ENCODE measurements around the gene MANEA. TPM values are rescaled to one million over a fixed set of nuclear protein-coding genes. Genes with fewer than 3 reads are reported as not detected.
A peak's percentile ranks its signal among the peaks of the same experiment; 100 is the strongest.
"Not testable (repeated sequence)": the region's sequence is repeated elsewhere in the genome, so short reads cannot be mapped to it uniquely, and the experiment has no call there.

Gene MANEA
- total RNA-seq, 1 donor from 2014 or later = 23.1 TPM

- H3K4me1 Mint-ChIP-seq (ENCODE audit: low read depth); H3K36me3 Mint-ChIP-seq (ENCODE audit: low read depth); H3K27me3 Mint-ChIP-seq (ENCODE audit: insufficient read depth); H3K9me3 Mint-ChIP-seq; H3K27ac Mint-ChIP-seq; H3K4me3 Mint-ChIP-seq; intact Hi-C loops (cut with micrococcal nuclease); DNase-seq (ENCODE audit: low spot score): not testable (repeated sequence)
These were observed 16.4 kb upstream of the MANEA start for GRCh38 chr6:95560956-95561355.

- DNase-seq (ENCODE audit: low spot score) = no peak
- Mint-ChIP-seq H3K4me1 (ENCODE audit: low read depth) (peaks cover 27% of the 10 kb centered on the region), H3K4me3 (no peak overlapping the region), H3K9me3 (no peaks in the 10 kb centered on the region), H3K27ac (no peak overlapping the region), H3K36me3 (ENCODE audit: low read depth) (peaks cover 6% of the 10 kb centered on the region), H3K27me3 (ENCODE audit: insufficient read depth) (no peaks in the 10 kb centered on the region)
- intact Hi-C loops (cut with micrococcal nuclease) = no loop called here
These were observed 7.8 kb upstream of the MANEA start for GRCh38 chr6:95569560-95569959.

GRCh38 chr6:95572098-95572497 lies 5.2 kb upstream of the MANEA start:
- H3K4me1 Mint-ChIP-seq (ENCODE audit: low read depth) = peaks cover 38% of the 10 kb centered on the region
- intact Hi-C loops (cut with micrococcal nuclease) = no loop called here
- DNase-seq (ENCODE audit: low spot score) = no peak
- no peak overlapping the region for H3K27ac Mint-ChIP-seq
- H3K27me3 Mint-ChIP-seq (ENCODE audit: insufficient read depth) = no peaks in the 10 kb centered on the region
- H3K36me3 Mint-ChIP-seq (ENCODE audit: low read depth) = peaks cover 5% of the 10 kb centered on the region
- H3K4me3 Mint-ChIP-seq = no peak overlapping the region
- no peaks in the 10 kb centered on the region for H3K9me3 Mint-ChIP-seq

- no peak for DNase-seq (ENCODE audit: low spot score)
- Mint-ChIP-seq H3K27ac (no peak overlapping the region), H3K9me3 (no peaks in the 10 kb centered on the region), H3K4me3 (peak overlapping the region; percentile 91), H3K4me1 (ENCODE audit: low read depth) (peaks cover 54% of the 10 kb centered on the region), H3K36me3 (ENCODE audit: low read depth) (peaks cover 7% of the 10 kb centered on the region), H3K27me3 (ENCODE audit: insufficient read depth) (peaks cover 1% of the 10 kb centered on the region)
- intact Hi-C loops (cut with micrococcal nuclease) = loop anchor here (5.0 kb wide), 2 partner anchors 892 to 1262 kb away; partner anchors contain the start of gene GPR63
These were observed 2.5 kb upstream of the MANEA start for GRCh38 chr6:95574811-95575210.

GRCh38 chr6:95576218-95576997 lies 927 bp upstream of the MANEA start:
- intact Hi-C loops (cut with micrococcal nuclease) = loop anchor here (5.0 kb wide), 2 partner anchors 891 to 1261 kb away; partner anchors contain the start of gene GPR63
- Mint-ChIP-seq H3K4me3 (peak overlapping the region; percentile 91), H3K27ac (peak overlapping the region; percentile 98)

GRCh38 chr6:95576998-95577303 lies 384 bp upstream of the MANEA start:
- H3K4me1 Mint-ChIP-seq (ENCODE audit: low read depth) = peaks cover 50% of the 10 kb centered on the region
- DNase-seq (ENCODE audit: low spot score) = no peak
- intact Hi-C loops (cut with micrococcal nuclease) = loop anchor here (1.0 to 5.0 kb wide), 5 partner anchors 11 to 1706 kb away; partner anchors contain the start of genes GPR63, MMS22L and UFL1
- H3K4me3 Mint-ChIP-seq = peak overlapping the region; percentile 91
- H3K9me3 Mint-ChIP-seq = no peaks in the 10 kb centered on the region
- H3K36me3 Mint-ChIP-seq (ENCODE audit: low read depth) = peaks cover 11% of the 10 kb centered on the region
- H3K27me3 Mint-ChIP-seq (ENCODE audit: insufficient read depth) = peaks cover 1% of the 10 kb centered on the region
- H3K27ac Mint-ChIP-seq = peak overlapping the region; percentile 98

More at GRCh38 chr6:95576218-95576997, 927 bp upstream of the MANEA start:
- Mint-ChIP-seq H3K9me3 (no peaks in the 10 kb centered on the region), H3K27me3 (ENCODE audit: insufficient read depth) (peaks cover 1% of the 10 kb centered on the region), H3K36me3 (ENCODE audit: low read depth) (peaks cover 11% of the 10 kb centered on the region), H3K4me1 (ENCODE audit: low read depth) (peaks cover 55% of the 10 kb centered on the region)
- no peak for DNase-seq (ENCODE audit: low spot score)

- DNase-seq (ENCODE audit: low spot score) = no peak
- H3K27ac Mint-ChIP-seq = peak overlapping the region; percentile 98
- H3K27me3 Mint-ChIP-seq (ENCODE audit: insufficient read depth) = peaks cover 1% of the 10 kb centered on the region
- intact Hi-C loops (cut with micrococcal nuclease) = loop anchor here (5.0 kb wide), 2 partner anchors 889 to 1259 kb away; partner anchors contain the start of gene GPR63
- H3K4me1 Mint-ChIP-seq (ENCODE audit: low read depth) = peaks cover 47% of the 10 kb centered on the region
- H3K9me3 Mint-ChIP-seq = peaks cover 4% of the 10 kb centered on the region
- H3K36me3 Mint-ChIP-seq (ENCODE audit: low read depth) = peaks cover 16% of the 10 kb centered on the region
- peak overlapping the region; percentile 91 for H3K4me3 Mint-ChIP-seq
These were observed 723 bp downstream of the MANEA start for GRCh38 chr6:95578106-95578410.

GRCh38 chr6:95581073-95581472 lies 3.7 kb downstream of the MANEA start:
- peaks cover 21% of the 10 kb centered on the region for H3K36me3 Mint-ChIP-seq (ENCODE audit: low read depth)
- peaks cover 1% of the 10 kb centered on the region for H3K27me3 Mint-ChIP-seq (ENCODE audit: insufficient read depth)
- intact Hi-C loops (cut with micrococcal nuclease) = no loop called here
- H3K4me3 Mint-ChIP-seq = no peak overlapping the region
- H3K4me1 Mint-ChIP-seq (ENCODE audit: low read depth) = peaks cover 26% of the 10 kb centered on the region
- no peak overlapping the region for H3K27ac Mint-ChIP-seq
- peaks cover 19% of the 10 kb centered on the region for H3K9me3 Mint-ChIP-seq
- DNase-seq (ENCODE audit: low spot score) = no peak

GRCh38 chr6:95584226-95584625 lies 6.9 kb downstream of the MANEA start:
- H3K27me3 Mint-ChIP-seq (ENCODE audit: insufficient read depth); H3K4me3 Mint-ChIP-seq; intact Hi-C loops (cut with micrococcal nuclease); H3K27ac Mint-ChIP-seq; DNase-seq (ENCODE audit: low spot score): not testable (repeated sequence)
- Mint-ChIP-seq H3K4me1 (ENCODE audit: low read depth) (peaks cover 28% of the 10 kb centered on the region), H3K9me3 (peaks cover 19% of the 10 kb centered on the region), H3K36me3 (ENCODE audit: low read depth) (peaks cover 30% of the 10 kb centered on the region)

- Mint-ChIP-seq H3K27me3 (ENCODE audit: insufficient read depth) (no peaks in the 10 kb centered on the region), H3K4me3 (peak overlapping the region; percentile 58), H3K27ac (peak overlapping the region; percentile 24), H3K4me1 (ENCODE audit: low read depth) (peaks cover 19% of the 10 kb centered on the region), H3K9me3 (peaks cover 15% of the 10 kb centered on the region), H3K36me3 (ENCODE audit: low read depth) (peaks cover 32% of the 10 kb centered on the region)
- DNase-seq (ENCODE audit: low spot score) = no peak
- intact Hi-C loops (cut with micrococcal nuclease) = loop anchor here (1.0 kb wide), 1 partner anchor 11 kb away; the partner anchor contains the start of gene MANEA
These were observed 10.7 kb downstream of the MANEA start for GRCh38 chr6:95587989-95588388.

- DNase-seq (ENCODE audit: low spot score) = no peak
- no peak overlapping the region for H3K4me3 Mint-ChIP-seq
- no peak overlapping the region for H3K27ac Mint-ChIP-seq
- H3K27me3 Mint-ChIP-seq (ENCODE audit: insufficient read depth) = no peaks in the 10 kb centered on the region
- H3K9me3 Mint-ChIP-seq = peaks cover 8% of the 10 kb centered on the region
- peaks cover 19% of the 10 kb centered on the region for H3K4me1 Mint-ChIP-seq (ENCODE audit: low read depth)
- peaks cover 28% of the 10 kb centered on the region for H3K36me3 Mint-ChIP-seq (ENCODE audit: low read depth)
- intact Hi-C loops (cut with micrococcal nuclease) = no loop called here
These were observed 11.7 kb downstream of the MANEA start for GRCh38 chr6:95589067-95589466.

- Mint-ChIP-seq H3K27ac (no peak overlapping the region), H3K4me3 (no peak overlapping the region), H3K9me3 (no peaks in the 10 kb centered on the region), H3K4me1 (ENCODE audit: low read depth) (peaks cover 23% of the 10 kb centered on the region), H3K36me3 (ENCODE audit: low read depth) (peaks cover 23% of the 10 kb centered on the region), H3K27me3 (ENCODE audit: insufficient read depth) (no peaks in the 10 kb centered on the region)
- DNase-seq (ENCODE audit: low spot score) = no peak
- intact Hi-C loops (cut with micrococcal nuclease) = no loop called here
These were observed 12.7 kb downstream of the MANEA start for GRCh38 chr6:95589826-95590570.

- intact Hi-C loops (cut with micrococcal nuclease) = no loop called here
- Mint-ChIP-seq H3K27ac (no peak overlapping the region), H3K36me3 (ENCODE audit: low read depth) (peaks cover 12% of the 10 kb centered on the region), H3K27me3 (ENCODE audit: insufficient read depth) (no peaks in the 10 kb centered on the region), H3K4me3 (no peak overlapping the region), H3K4me1 (ENCODE audit: low read depth) (peaks cover 16% of the 10 kb centered on the region), H3K9me3 (no peaks in the 10 kb centered on the region)
- no peak for DNase-seq (ENCODE audit: low spot score)
These were observed 15.7 kb downstream of the MANEA start for GRCh38 chr6:95593025-95593424.

Data from activated T-helper 1 cell treated with anti-CD3 and anti-CD28 coated beads, Interleukin-12 subunit alpha, Interleukin-12 subunit beta, Interleukin-2, Interleukin-4 antibody, amounts not matched to agents 30 ng/mL and 10 ng/mL and 1 ng/mL, durations not matched to agents 14 hours and 24 hours and 36 hours (primary cell).